Calu3 (cell line): Measurements from ENCODE around the gene PCDH9. TPM values are rescaled to one million over a fixed set of nuclear protein-coding genes. Genes with fewer than 3 reads are reported as not detected.

ENCODE experiments used
- BruUV-seq: library from RNA; stranded (reverse); fragments of 400-500 nt; replicated peaks from 2 replicates; lab custom pipeline; 2021; lab: Mats Ljungman, UMichigan
- CTCF ChIA-PET: fragments of 300-600 bp; sonication (Branson Sonifier 250); formaldehyde crosslinking; loops from one replicate; lab custom pipeline; 2022; ENCODE audit warnings: antibody characterized with exemption; lab: Charles Lee
- DNase-seq: peaks from one replicate; pipeline ENCODE4 v3.0.0; 2022
- H3K27ac Mint-ChIP-seq: one replicate; pipeline ENCODE4 v1.8.0; 2022; ENCODE audit warnings: mixed read lengths; ENCODE audit not compliant: unreplicated experiment
- H3K27me3 Mint-ChIP-seq: one replicate; pipeline ENCODE4 v1.8.0; 2022; ENCODE audit warnings: mixed read lengths; ENCODE audit not compliant: unreplicated experiment
- H3K36me3 Mint-ChIP-seq: one replicate; pipeline ENCODE4 v1.8.0; 2022; ENCODE audit warnings: mild to moderate bottlenecking, moderate library complexity, mixed read lengths; ENCODE audit not compliant: insufficient read depth, unreplicated experiment
- H3K4me1 Mint-ChIP-seq: one replicate; pipeline ENCODE4 v1.8.0; 2022; ENCODE audit warnings: mild to moderate bottlenecking, low read depth, mixed read lengths; ENCODE audit not compliant: unreplicated experiment
- H3K4me3 Mint-ChIP-seq: one replicate; pipeline ENCODE4 v1.8.0; 2022; ENCODE audit warnings: mild to moderate bottlenecking, low read depth, moderate library complexity, mixed read lengths; ENCODE audit not compliant: unreplicated experiment
- H3K9me3 Mint-ChIP-seq: one replicate; pipeline ENCODE4 v1.8.0; 2022; ENCODE audit warnings: low read depth, mixed read lengths; ENCODE audit not compliant: unreplicated experiment
- intact Hi-C: fragments of 100-400 bp; cut with micrococcal nuclease; formaldehyde crosslinking; loops from one replicate; pipeline ENCODE4 v1.10.0; 2022; ENCODE audit not compliant: unreplicated experiment
- total RNA-seq: library from RNA; stranded (reverse); gene quantifications from 2 replicates; pipeline ENCODE4 v1.2.3, GENCODE V29; 2022
- TF ChIP-seq, protein P1 (sequence below): fragments of 200-600 bp; IDR thresholded peaks from one replicate; pipeline ENCODE4 v1.8.0; 2022; ENCODE audit warnings: antibody characterized with exemption; ENCODE audit not compliant: unreplicated experiment

PCDH9 gene
- total RNA-seq, 1 experiment from 2014 or later: 1.3 TPM

DNA sequence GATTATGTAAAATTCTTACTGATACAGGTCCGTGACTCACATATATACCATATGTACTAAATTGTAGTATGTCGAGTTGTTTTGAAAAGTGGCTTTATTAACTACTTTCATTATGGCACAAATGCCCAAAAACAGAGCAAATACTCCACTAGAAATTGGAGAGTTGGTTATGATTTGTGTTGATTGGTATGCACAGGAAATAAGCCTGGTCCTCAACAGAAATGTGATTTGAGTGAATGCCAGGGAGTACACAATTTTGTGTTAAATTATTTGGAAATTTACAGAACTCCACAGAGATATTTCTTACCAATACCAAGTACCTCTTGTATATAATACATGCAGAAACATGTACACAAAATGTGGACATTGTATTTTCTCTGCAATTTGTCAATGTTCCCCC lies 676.7 kb downstream of the PCDH9 start:
- H3K27ac Mint-ChIP-seq: no peak overlapping the region
- peaks cover 5% of the 10 kb centered on the region for H3K9me3 Mint-ChIP-seq
- no peaks in the 10 kb centered on the region for H3K27me3 Mint-ChIP-seq
- H3K4me1 Mint-ChIP-seq: no peaks in the 10 kb centered on the region
- intact Hi-C loops: no loop called here
- CTCF ChIA-PET: no interaction called here
- H3K36me3 Mint-ChIP-seq: no peaks in the 10 kb centered on the region
- H3K4me3 Mint-ChIP-seq: no peak overlapping the region
- TF ChIP-seq, protein P1, sequence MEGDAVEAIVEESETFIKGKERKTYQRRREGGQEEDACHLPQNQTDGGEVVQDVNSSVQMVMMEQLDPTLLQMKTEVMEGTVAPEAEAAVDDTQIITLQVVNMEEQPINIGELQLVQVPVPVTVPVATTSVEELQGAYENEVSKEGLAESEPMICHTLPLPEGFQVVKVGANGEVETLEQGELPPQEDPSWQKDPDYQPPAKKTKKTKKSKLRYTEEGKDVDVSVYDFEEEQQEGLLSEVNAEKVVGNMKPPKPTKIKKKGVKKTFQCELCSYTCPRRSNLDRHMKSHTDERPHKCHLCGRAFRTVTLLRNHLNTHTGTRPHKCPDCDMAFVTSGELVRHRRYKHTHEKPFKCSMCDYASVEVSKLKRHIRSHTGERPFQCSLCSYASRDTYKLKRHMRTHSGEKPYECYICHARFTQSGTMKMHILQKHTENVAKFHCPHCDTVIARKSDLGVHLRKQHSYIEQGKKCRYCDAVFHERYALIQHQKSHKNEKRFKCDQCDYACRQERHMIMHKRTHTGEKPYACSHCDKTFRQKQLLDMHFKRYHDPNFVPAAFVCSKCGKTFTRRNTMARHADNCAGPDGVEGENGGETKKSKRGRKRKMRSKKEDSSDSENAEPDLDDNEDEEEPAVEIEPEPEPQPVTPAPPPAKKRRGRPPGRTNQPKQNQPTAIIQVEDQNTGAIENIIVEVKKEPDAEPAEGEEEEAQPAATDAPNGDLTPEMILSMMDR: no peak
- BruUV-seq: no TSS peak
- no peak for DNase-seq

DNA sequence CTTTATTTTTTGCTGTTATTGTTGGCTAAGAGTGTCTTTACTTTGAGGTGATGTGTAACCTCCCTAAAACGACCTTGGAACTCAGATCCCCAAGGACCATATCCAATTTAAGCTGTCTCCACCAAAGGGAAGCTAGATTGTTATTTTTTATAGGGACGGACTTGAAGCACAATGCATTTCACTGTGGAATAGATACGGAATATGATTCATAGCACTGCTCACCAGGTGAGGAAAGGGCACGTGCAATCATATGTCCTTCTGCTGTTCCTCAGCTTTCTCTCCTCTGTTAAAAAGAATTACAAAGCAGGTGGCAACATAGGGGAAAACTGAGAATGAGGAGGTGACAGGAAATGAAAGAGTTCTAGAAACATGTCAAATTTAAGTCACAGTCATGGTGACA lies 679.0 kb downstream of the PCDH9 start:
- Mint-ChIP-seq H3K27me3 (no peaks in the 10 kb centered on the region), H3K4me1 (no peaks in the 10 kb centered on the region), H3K27ac (no peak overlapping the region), H3K36me3 (no peaks in the 10 kb centered on the region), H3K9me3 (peaks cover 5% of the 10 kb centered on the region), H3K4me3 (no peak overlapping the region)
- BruUV-seq: no TSS peak
- DNase-seq: no peak
- CTCF ChIA-PET: no interaction called here
- intact Hi-C loops: no loop called here
- TF ChIP-seq, protein P1: no peak

DNA sequence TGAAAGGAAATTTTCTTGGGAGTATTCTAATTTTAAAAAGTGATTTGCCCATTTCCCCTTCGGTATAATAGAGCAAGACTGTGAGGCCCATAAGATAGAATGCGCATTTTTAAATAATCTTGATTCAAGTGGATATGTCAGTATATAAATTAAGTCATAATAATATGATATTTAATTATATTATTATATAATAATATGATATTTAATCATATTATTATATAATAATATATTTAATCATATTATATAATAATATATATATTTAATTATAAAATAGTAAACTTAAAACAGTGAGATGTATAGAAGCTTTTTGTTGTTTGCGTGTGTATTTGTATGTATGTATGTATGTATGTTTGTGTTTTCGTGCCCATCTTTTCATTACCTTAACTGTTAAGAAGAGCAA lies 682.5 kb downstream of the PCDH9 start:
- peaks cover 4% of the 10 kb centered on the region for H3K9me3 Mint-ChIP-seq
- no peaks in the 10 kb centered on the region for H3K4me1 Mint-ChIP-seq
- no peak overlapping the region for H3K4me3 Mint-ChIP-seq
- CTCF ChIA-PET: no interaction called here
- BruUV-seq: no TSS peak
- H3K27me3 Mint-ChIP-seq: no peaks in the 10 kb centered on the region
- TF ChIP-seq, protein P1: no peak
- DNase-seq: no peak
- intact Hi-C loops: no loop called here
- no peak overlapping the region for H3K27ac Mint-ChIP-seq
- no peaks in the 10 kb centered on the region for H3K36me3 Mint-ChIP-seq

DNA sequence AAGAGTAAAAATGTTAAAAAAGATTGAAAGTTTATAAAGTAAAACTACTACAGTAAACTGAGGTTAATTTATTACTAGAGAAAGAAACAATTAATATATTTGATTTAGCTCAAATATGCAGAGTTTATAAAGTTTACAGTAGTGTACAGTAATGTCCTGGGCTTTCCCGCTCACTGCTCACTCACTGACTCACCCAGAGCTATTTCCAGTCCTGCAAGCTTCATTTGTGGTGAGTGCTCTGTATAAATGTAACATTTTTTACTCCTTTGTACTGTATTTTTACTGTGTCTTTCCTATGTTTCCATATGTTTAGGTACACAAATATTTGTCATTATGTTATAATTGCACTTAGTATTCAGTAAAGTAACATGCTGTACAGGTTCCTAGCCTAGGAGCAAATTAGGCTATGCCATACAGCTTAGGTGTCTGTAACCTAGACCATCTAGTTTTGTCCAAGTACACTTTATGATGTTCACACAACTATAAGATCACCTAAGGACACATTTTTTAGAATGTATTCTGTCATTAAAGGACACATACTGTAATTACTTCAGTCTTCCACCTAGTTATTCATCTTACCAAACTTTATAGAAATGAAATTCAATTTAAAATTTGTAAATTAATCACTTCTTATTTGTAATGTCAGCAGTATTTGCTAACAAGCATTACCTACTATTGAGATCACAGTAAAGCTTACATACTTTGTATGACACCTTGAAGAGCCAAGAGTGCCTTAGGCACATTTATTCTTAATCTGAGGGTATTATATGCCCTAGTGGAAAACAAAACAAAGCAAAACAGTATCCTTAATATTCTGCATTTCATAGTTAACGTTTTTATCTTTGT lies 683.4 kb downstream of the PCDH9 start:
- BruUV-seq: no TSS peak
- TF ChIP-seq, protein P1: no peak
- H3K27ac Mint-ChIP-seq: no peak overlapping the region
- CTCF ChIA-PET: no interaction called here
- H3K4me3 Mint-ChIP-seq: no peak overlapping the region
- no peaks in the 10 kb centered on the region for H3K36me3 Mint-ChIP-seq
- DNase-seq: no peak
- no peaks in the 10 kb centered on the region for H3K4me1 Mint-ChIP-seq
- no peaks in the 10 kb centered on the region for H3K9me3 Mint-ChIP-seq
- intact Hi-C loops: no loop called here
- no peaks in the 10 kb centered on the region for H3K27me3 Mint-ChIP-seq
